ENCODE data around the gene ZNF718.

The ZNF718 gene

DNA sequence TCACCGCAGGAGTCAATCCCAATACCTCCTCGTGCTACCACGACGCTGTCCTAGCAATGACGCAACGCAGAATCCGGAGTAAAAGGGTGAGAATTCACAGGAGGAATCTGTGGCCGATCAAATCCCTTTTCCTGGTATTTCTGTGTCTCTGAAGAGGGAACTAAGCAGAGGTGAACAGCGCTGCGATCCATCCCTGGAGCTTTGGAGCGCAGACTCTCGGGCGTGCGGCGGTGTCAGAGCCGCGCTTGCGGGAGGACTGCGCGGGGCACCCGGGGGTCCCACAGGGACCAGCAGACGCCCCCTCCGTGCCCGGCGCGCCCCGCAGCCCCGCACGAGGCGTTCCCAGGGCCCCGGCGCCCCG lies 17.2 kb upstream of the ZNF718 start:
- TF ChIP-seq PPARA (CRISPR knock-in tag; IDR thresholded peaks at IDR 0.05; ENCODE audit: borderline replicate concordance), result no peak
- TF ChIP-seq, protein P1, sequence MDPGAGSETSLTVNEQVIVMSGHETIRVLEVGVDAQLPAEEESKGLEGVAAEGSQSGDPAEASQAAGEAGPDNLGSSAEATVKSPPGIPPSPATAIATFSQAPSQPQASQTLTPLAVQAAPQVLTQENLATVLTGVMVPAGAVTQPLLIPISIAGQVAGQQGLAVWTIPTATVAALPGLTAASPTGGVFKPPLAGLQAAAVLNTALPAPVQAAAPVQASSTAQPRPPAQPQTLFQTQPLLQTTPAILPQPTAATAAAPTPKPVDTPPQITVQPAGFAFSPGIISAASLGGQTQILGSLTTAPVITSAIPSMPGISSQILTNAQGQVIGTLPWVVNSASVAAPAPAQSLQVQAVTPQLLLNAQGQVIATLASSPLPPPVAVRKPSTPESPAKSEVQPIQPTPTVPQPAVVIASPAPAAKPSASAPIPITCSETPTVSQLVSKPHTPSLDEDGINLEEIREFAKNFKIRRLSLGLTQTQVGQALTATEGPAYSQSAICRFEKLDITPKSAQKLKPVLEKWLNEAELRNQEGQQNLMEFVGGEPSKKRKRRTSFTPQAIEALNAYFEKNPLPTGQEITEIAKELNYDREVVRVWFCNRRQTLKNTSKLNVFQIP (CRISPR knock-in tag; IDR thresholded peaks at IDR 0.05; ENCODE audit: borderline replicate concordance, low read depth), result no peak
- TF ChIP-seq CSDC2 (CRISPR knock-in tag; IDR thresholded peaks at IDR 0.05), result no peak
- no peak for TF ChIP-seq GLIS3 (CRISPR knock-in tag; IDR thresholded peaks at IDR 0.05)
- no peak for TF ChIP-seq ESRRG (CRISPR knock-in tag; IDR thresholded peaks at IDR 0.05)
- TF ChIP-seq, protein P2, sequence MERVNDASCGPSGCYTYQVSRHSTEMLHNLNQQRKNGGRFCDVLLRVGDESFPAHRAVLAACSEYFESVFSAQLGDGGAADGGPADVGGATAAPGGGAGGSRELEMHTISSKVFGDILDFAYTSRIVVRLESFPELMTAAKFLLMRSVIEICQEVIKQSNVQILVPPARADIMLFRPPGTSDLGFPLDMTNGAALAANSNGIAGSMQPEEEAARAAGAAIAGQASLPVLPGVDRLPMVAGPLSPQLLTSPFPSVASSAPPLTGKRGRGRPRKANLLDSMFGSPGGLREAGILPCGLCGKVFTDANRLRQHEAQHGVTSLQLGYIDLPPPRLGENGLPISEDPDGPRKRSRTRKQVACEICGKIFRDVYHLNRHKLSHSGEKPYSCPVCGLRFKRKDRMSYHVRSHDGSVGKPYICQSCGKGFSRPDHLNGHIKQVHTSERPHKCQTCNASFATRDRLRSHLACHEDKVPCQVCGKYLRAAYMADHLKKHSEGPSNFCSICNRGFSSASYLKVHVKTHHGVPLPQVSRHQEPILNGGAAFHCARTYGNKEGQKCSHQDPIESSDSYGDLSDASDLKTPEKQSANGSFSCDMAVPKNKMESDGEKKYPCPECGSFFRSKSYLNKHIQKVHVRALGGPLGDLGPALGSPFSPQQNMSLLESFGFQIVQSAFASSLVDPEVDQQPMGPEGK (CRISPR knock-in tag; IDR thresholded peaks at IDR 0.05; ENCODE audit: borderline replicate concordance), result no peak
- TF ChIP-seq ARNTL (CRISPR knock-in tag; IDR thresholded peaks at IDR 0.05; ENCODE audit: borderline replicate concordance, low read depth), result no peak
- no peak for TF ChIP-seq ISL1 (CRISPR knock-in tag; IDR thresholded peaks at IDR 0.05)
- TF ChIP-seq ZNF565 (CRISPR knock-in tag; conservative IDR thresholded peaks at IDR 0.05; ENCODE audit: low read depth), result no peak
- TF ChIP-seq TOX (CRISPR knock-in tag; IDR thresholded peaks at IDR 0.05; ENCODE audit: borderline replicate concordance), result no peak
- TF ChIP-seq ZNF8 (CRISPR knock-in tag; IDR thresholded peaks at IDR 0.05), result no peak
- no peak for TF ChIP-seq SNAI2 (CRISPR knock-in tag; IDR thresholded peaks at IDR 0.05)
- no peak for TF ChIP-seq OSR1 (CRISPR knock-in tag; IDR thresholded peaks at IDR 0.05)
- TF ChIP-seq RARB (CRISPR knock-in tag; IDR thresholded peaks at IDR 0.05), result no peak
- TF ChIP-seq, protein P3, sequence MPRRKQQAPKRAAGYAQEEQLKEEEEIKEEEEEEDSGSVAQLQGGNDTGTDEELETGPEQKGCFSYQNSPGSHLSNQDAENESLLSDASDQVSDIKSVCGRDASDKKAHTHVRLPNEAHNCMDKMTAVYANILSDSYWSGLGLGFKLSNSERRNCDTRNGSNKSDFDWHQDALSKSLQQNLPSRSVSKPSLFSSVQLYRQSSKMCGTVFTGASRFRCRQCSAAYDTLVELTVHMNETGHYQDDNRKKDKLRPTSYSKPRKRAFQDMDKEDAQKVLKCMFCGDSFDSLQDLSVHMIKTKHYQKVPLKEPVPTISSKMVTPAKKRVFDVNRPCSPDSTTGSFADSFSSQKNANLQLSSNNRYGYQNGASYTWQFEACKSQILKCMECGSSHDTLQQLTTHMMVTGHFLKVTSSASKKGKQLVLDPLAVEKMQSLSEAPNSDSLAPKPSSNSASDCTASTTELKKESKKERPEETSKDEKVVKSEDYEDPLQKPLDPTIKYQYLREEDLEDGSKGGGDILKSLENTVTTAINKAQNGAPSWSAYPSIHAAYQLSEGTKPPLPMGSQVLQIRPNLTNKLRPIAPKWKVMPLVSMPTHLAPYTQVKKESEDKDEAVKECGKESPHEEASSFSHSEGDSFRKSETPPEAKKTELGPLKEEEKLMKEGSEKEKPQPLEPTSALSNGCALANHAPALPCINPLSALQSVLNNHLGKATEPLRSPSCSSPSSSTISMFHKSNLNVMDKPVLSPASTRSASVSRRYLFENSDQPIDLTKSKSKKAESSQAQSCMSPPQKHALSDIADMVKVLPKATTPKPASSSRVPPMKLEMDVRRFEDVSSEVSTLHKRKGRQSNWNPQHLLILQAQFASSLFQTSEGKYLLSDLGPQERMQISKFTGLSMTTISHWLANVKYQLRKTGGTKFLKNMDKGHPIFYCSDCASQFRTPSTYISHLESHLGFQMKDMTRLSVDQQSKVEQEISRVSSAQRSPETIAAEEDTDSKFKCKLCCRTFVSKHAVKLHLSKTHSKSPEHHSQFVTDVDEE (CRISPR knock-in tag; IDR thresholded peaks at IDR 0.05), result no peak
- TF ChIP-seq ZNF70 (CRISPR knock-in tag; IDR thresholded peaks at IDR 0.05), result no peak
- TF ChIP-seq ZFP3 (CRISPR knock-in tag; IDR thresholded peaks at IDR 0.05), result no peak
- no peak for TF ChIP-seq ZFP30 (CRISPR knock-in tag; IDR thresholded peaks at IDR 0.05)
- TF ChIP-seq, protein P4, sequence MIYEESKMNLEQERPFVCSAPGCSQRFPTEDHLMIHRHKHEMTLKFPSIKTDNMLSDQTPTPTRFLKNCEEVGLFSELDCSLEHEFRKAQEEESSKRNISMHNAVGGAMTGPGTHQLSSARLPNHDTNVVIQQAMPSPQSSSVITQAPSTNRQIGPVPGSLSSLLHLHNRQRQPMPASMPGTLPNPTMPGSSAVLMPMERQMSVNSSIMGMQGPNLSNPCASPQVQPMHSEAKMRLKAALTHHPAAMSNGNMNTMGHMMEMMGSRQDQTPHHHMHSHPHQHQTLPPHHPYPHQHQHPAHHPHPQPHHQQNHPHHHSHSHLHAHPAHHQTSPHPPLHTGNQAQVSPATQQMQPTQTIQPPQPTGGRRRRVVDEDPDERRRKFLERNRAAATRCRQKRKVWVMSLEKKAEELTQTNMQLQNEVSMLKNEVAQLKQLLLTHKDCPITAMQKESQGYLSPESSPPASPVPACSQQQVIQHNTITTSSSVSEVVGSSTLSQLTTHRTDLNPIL (CRISPR knock-in tag; IDR thresholded peaks at IDR 0.05; ENCODE audit: low read depth), result no peak
- no peak for ATAC-seq

DNA sequence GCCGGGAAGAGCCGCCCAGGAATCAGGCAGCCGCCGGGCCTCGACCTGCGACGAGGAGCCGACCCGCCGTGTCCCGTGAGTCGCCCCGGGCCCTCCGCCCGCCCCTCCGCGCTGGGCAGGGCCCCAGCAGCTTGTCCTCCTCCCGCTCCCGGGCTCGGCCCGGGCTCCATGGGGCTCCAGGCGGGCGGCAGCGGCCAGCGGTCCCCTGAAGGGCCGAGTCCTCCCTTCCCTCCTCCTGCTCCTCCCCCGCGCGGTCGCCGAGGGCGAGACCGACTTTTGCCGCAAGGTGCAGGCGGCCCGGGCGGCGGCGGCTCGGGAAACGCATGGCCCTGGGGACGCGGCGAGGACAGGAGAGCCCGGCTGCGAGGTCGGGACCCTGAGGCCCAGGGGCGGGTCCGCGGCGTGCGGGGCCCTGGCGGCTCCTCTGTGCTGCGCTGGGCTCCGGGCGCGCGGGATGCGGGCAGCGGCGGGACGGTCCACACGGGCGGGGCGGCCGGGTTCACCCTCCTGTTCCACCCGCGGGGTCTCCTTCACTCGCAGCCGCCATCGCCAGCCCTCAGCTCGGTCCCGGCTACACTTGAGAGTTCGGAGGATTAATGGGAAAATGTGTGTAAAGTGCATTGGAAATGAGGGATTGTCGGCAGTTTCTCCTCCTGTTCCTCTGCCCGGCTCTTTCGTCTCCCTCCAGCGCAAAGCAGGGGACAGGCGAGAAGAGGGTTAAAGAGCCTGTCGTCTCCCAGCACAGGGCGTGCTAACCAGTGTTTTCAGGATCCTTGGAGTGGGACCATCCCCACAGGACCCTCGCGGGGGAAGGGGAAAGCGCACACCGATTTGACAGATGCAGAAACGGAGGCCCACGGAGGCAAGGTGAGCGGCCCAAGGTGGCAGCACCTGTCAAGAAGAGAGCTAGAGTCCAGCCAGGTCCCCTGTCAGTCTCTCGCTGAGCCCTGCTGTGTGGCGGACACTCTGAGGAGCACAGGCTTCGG lies 16.6 kb upstream of the ZNF718 start:
- TF ChIP-seq BACH2 (CRISPR knock-in tag; IDR thresholded peaks at IDR 0.05; ENCODE audit: borderline replicate concordance) (no peak), ARNTL (CRISPR knock-in tag; IDR thresholded peaks at IDR 0.05; ENCODE audit: borderline replicate concordance, low read depth) (no peak), PPARA (CRISPR knock-in tag; IDR thresholded peaks at IDR 0.05; ENCODE audit: borderline replicate concordance) (no peak), CSDC2 (CRISPR knock-in tag; IDR thresholded peaks at IDR 0.05) (no peak), ZC3H10 (CRISPR knock-in tag; IDR thresholded peaks at IDR 0.05) (no peak), ESRRG (CRISPR knock-in tag; IDR thresholded peaks at IDR 0.05) (no peak), TCF4 (CRISPR knock-in tag; IDR thresholded peaks at IDR 0.05; ENCODE audit: borderline replicate concordance) (no peak)
- TF ChIP-seq, protein P2 (CRISPR knock-in tag; IDR thresholded peaks at IDR 0.05; ENCODE audit: borderline replicate concordance), result no peak
- ATAC-seq, result no peak

Measured in SK-N-SH treated with all-trans-retinoic acid at 6 μM for 48 hours (cell line).